ENCODE results near the gene LBHD1. TPM values are rescaled to one million over a fixed set of nuclear protein-coding genes. Genes with fewer than 3 reads are reported as not detected.

LBHD1 gene
- total RNA-seq, 1 experiment from 2014 or later: 7.8 TPM

- peaks cover 29% of the 10 kb centered on the region for H3K36me3 ChIP-seq (ENCODE audit: insufficient read depth, low read length, poor library complexity, severe bottlenecking)
- no peaks in the 10 kb centered on the region for H3K27me3 ChIP-seq (replicated peaks; ENCODE audit: insufficient read depth, low read depth, low read length, poor library complexity)
- intact Hi-C loops (cut with micrococcal nuclease; ENCODE audit: unreplicated experiment): no loop called here
- no peaks in the 10 kb centered on the region for H3K9me3 ChIP-seq (ENCODE audit: low read depth, low read length, poor library complexity, severe bottlenecking)
- no TSS peak for BruUV-seq (replicated peaks)
- peaks cover 19% of the 10 kb centered on the region for H3K4me1 ChIP-seq (ENCODE audit: insufficient read depth, low read length, poor library complexity, severe bottlenecking)
- no peak overlapping the region for H3K4me3 ChIP-seq (ENCODE audit: low read depth, low read length, poor library complexity, severe bottlenecking)
- H3K27ac ChIP-seq (ENCODE audit: low read depth, low read length, poor library complexity, severe bottlenecking): no peak overlapping the region
- ChIA-PET CTCF (no interaction called here), POLR2A (ENCODE audit: low non-redundant PET) (interaction anchor here (0.5 to 0.6 kb wide), 2 partner anchors 16 to 25 kb away, joined by 3 to 4 read pairs; partner anchors contain the start of genes C11orf98 and CSKMT)
- TF ChIP-seq CTCF (conservative IDR thresholded peaks at IDR 0.05; ENCODE audit: low read depth, low read length) (no peak), EZH2 (IDR thresholded peaks at IDR 0.05; ENCODE audit: borderline replicate concordance, low read depth, low read length, poor library complexity, severe bottlenecking) (no peak)
- DNase-seq (ENCODE audit: low spot score): no peak
These were observed 22.6 kb downstream of the LBHD1 start for GRCh38 chr11:62649486-62649885.

- H3K9me3 ChIP-seq (ENCODE audit: low read depth, low read length, poor library complexity, severe bottlenecking): no peaks in the 10 kb centered on the region
- H3K4me3 ChIP-seq (ENCODE audit: low read depth, low read length, poor library complexity, severe bottlenecking): no peak overlapping the region
- CTCF ChIA-PET: no interaction called here
- H3K27me3 ChIP-seq (replicated peaks; ENCODE audit: insufficient read depth, low read depth, low read length, poor library complexity): no peaks in the 10 kb centered on the region
- H3K4me1 ChIP-seq (ENCODE audit: insufficient read depth, low read length, poor library complexity, severe bottlenecking): peaks cover 19% of the 10 kb centered on the region
- DNase-seq (ENCODE audit: low spot score): no peak
- H3K27ac ChIP-seq (ENCODE audit: low read depth, low read length, poor library complexity, severe bottlenecking): no peak overlapping the region
- peaks cover 34% of the 10 kb centered on the region for H3K36me3 ChIP-seq (ENCODE audit: insufficient read depth, low read length, poor library complexity, severe bottlenecking)
- no TSS peak for BruUV-seq (replicated peaks)
- TF ChIP-seq EZH2 (IDR thresholded peaks at IDR 0.05; ENCODE audit: borderline replicate concordance, low read depth, low read length, poor library complexity, severe bottlenecking) (no peak), CTCF (conservative IDR thresholded peaks at IDR 0.05; ENCODE audit: low read depth, low read length) (no peak)
- POLR2A ChIA-PET (ENCODE audit: low non-redundant PET): interaction anchor here (0.6 kb wide), 1 partner anchor 16 kb away, joined by 3 read pairs; the partner anchor contains the start of genes C11orf98 and CSKMT
- intact Hi-C loops (cut with micrococcal nuclease; ENCODE audit: unreplicated experiment): no loop called here
These were observed 23.1 kb downstream of the LBHD1 start for GRCh38 chr11:62648967-62649364.

GRCh38 chr11:62648185-62648966 is 23.7 kb downstream of the LBHD1 start:
- BruUV-seq (replicated peaks): no TSS peak
- no peak overlapping the region for H3K4me3 ChIP-seq (ENCODE audit: low read depth, low read length, poor library complexity, severe bottlenecking)
- peaks cover 19% of the 10 kb centered on the region for H3K4me1 ChIP-seq (ENCODE audit: insufficient read depth, low read length, poor library complexity, severe bottlenecking)
- DNase-seq (ENCODE audit: low spot score): no peak
- H3K36me3 ChIP-seq (ENCODE audit: insufficient read depth, low read length, poor library complexity, severe bottlenecking): peaks cover 40% of the 10 kb centered on the region
- intact Hi-C loops (cut with micrococcal nuclease; ENCODE audit: unreplicated experiment): no loop called here
- H3K9me3 ChIP-seq (ENCODE audit: low read depth, low read length, poor library complexity, severe bottlenecking): no peaks in the 10 kb centered on the region
- no peaks in the 10 kb centered on the region for H3K27me3 ChIP-seq (replicated peaks; ENCODE audit: insufficient read depth, low read depth, low read length, poor library complexity)
- CTCF ChIA-PET: no interaction called here
- H3K27ac ChIP-seq (ENCODE audit: low read depth, low read length, poor library complexity, severe bottlenecking): no peak overlapping the region
- POLR2A ChIA-PET (ENCODE audit: low non-redundant PET): interaction anchor here (0.6 to 0.8 kb wide), 2 partner anchors 16 to 17 kb away, joined by 3 read pairs; partner anchors contain the start of genes C11orf98 and CSKMT
- TF ChIP-seq EZH2 (IDR thresholded peaks at IDR 0.05; ENCODE audit: borderline replicate concordance, low read depth, low read length, poor library complexity, severe bottlenecking): no peak
- no peak for TF ChIP-seq CTCF (conservative IDR thresholded peaks at IDR 0.05; ENCODE audit: low read depth, low read length)
